HEK293 (cell line): ENCODE results near the gene ARHGAP25.

Source experiments
- CTCF ChIA-PET: fragments of 350-600 bp; formaldehyde crosslinking; extraction: SDS; loops from one replicate; lab custom pipeline; 2021; ENCODE audit warnings: antibody characterized with exemption; lab: Yijun Ruan, JAX
- POLR2A ChIA-PET: fragments of 300-600 bp; formaldehyde crosslinking; extraction: SDS; loops from one replicate; lab custom pipeline; 2020; ENCODE audit warnings: antibody characterized with exemption, inconsistent platforms; lab: Yijun Ruan, JAX
- H3K27ac ChIP-seq: fragments of 200-500 bp; sonication (Bioruptor generic); 2 replicates; pipeline ENCODE4 v1.5.1; 2014; ENCODE audit warnings: low read depth, low read length, control low read depth, inconsistent platforms; ENCODE audit errors: extremely low read depth
- H3K36me3 ChIP-seq, 2 experiments: fragments of 200-500 bp in 1 of 2; sonication (Bioruptor generic) in 1 of 2; 1 replicate in 1 of 2; 2 replicates in 1 of 2; pipeline ENCODE4 v1.5.1; 2014 to 2017; ENCODE audit warnings: inconsistent platforms in 2 of 2, low read length in 2 of 2; ENCODE audit not compliant: control insufficient read depth in 2 of 2, insufficient read depth in 1 of 2
- H3K4me1 ChIP-seq: fragments of 200-500 bp; sonication (Bioruptor generic); 2 replicates; pipeline ENCODE4 v1.5.1; 2014; ENCODE audit warnings: mild to moderate bottlenecking, low read length, inconsistent platforms; ENCODE audit not compliant: control insufficient read depth, insufficient read depth
- H3K4me3 ChIP-seq: 2 replicates; pipeline ENCODE4 v1.5.1; 2011; ENCODE audit warnings: low read depth, mild to moderate bottlenecking, control low read depth, low read length, moderate library complexity
- H3K9me3 ChIP-seq: fragments of 200-500 bp; sonication (Bioruptor generic); 2 replicates; pipeline ENCODE4 v1.5.1; 2014; ENCODE audit warnings: low read depth, low read length, inconsistent platforms; ENCODE audit not compliant: control insufficient read depth, insufficient read depth
- EGR2 ChIP-seq: fragments of 450-650 bp; formaldehyde crosslinking; IDR thresholded peaks from 2 replicates; pipeline ENCODE4 v1.5.1; 2016; ENCODE audit warnings: low read depth, missing biosample characterization, missing genetic modification characterization
- KLF1 ChIP-seq: fragments of 450-650 bp; formaldehyde crosslinking; IDR thresholded peaks from 2 replicates; pipeline ENCODE4 v1.5.1; 2016; ENCODE audit warnings: missing biosample characterization, missing genetic modification characterization
- PRDM4 ChIP-seq: fragments of 450-650 bp; formaldehyde crosslinking; IDR thresholded peaks from 2 replicates; pipeline ENCODE4 v1.5.1; 2017; ENCODE audit warnings: missing biosample characterization, missing genetic modification characterization
- RBAK ChIP-seq: fragments of 450-650 bp; formaldehyde crosslinking; IDR thresholded peaks from 2 replicates; pipeline ENCODE4 v1.5.1; 2016; ENCODE audit warnings: missing biosample characterization, missing genetic modification characterization
- WT1 ChIP-seq: fragments of 450-650 bp; formaldehyde crosslinking; IDR thresholded peaks from 2 replicates; pipeline ENCODE4 v1.5.1; 2016; ENCODE audit warnings: missing biosample characterization, missing genetic modification characterization
- ZBTB6 ChIP-seq: fragments of 450-650 bp; formaldehyde crosslinking; IDR thresholded peaks from 2 replicates; pipeline ENCODE4 v1.5.1; 2017; ENCODE audit warnings: missing biosample characterization, missing genetic modification characterization
- ZNF112 ChIP-seq: fragments of 450-650 bp; formaldehyde crosslinking; IDR thresholded peaks from 2 replicates; pipeline ENCODE4 v1.5.0; 2017; ENCODE audit warnings: missing biosample characterization, missing genetic modification characterization
- ZNF133 ChIP-seq: fragments of 450-650 bp; formaldehyde crosslinking; IDR thresholded peaks from 2 replicates; pipeline ENCODE4 v1.5.1; 2016; ENCODE audit warnings: missing biosample characterization, missing genetic modification characterization
- ZNF157 ChIP-seq: fragments of 450-650 bp; formaldehyde crosslinking; IDR thresholded peaks from 2 replicates; pipeline ENCODE4 v1.5.1; 2016; ENCODE audit warnings: missing biosample characterization, missing genetic modification characterization
- ZNF26 ChIP-seq: fragments of 450-650 bp; formaldehyde crosslinking; IDR thresholded peaks from 2 replicates; pipeline ENCODE4 v1.5.1; 2016; ENCODE audit warnings: missing biosample characterization, missing genetic modification characterization
- ZNF449 ChIP-seq: fragments of 450-650 bp; formaldehyde crosslinking; IDR thresholded peaks from 2 replicates; pipeline ENCODE4 v1.5.1; 2017; ENCODE audit warnings: missing biosample characterization, mild to moderate bottlenecking, missing genetic modification characterization, moderate library complexity
- ZNF473 ChIP-seq: fragments of 450-650 bp; formaldehyde crosslinking; IDR thresholded peaks from 2 replicates; pipeline ENCODE4 v1.5.1; 2017; ENCODE audit warnings: missing biosample characterization, missing genetic modification characterization
- ZNF529 ChIP-seq: fragments of 450-650 bp; formaldehyde crosslinking; IDR thresholded peaks from 2 replicates; pipeline ENCODE4 v1.5.1; 2017; ENCODE audit warnings: missing genetic modification characterization, missing biosample characterization; ENCODE audit not compliant: insufficient replicate concordance
- ZNF596 ChIP-seq: fragments of 450-650 bp; IDR thresholded peaks from 2 replicates; pipeline ENCODE4 v1.5.0; 2018; ENCODE audit warnings: missing biosample characterization, mild to moderate bottlenecking, missing genetic modification characterization, moderate library complexity
- ZNF623 ChIP-seq: fragments of 450-650 bp; formaldehyde crosslinking; IDR thresholded peaks from 2 replicates; pipeline ENCODE4 v1.5.1; 2016; ENCODE audit warnings: missing biosample characterization, missing genetic modification characterization
- ZNF654 ChIP-seq: fragments of 450-650 bp; formaldehyde crosslinking; IDR thresholded peaks from 2 replicates; pipeline ENCODE4 v1.5.1; 2016; ENCODE audit warnings: low read depth, missing biosample characterization, missing genetic modification characterization
- ZNF677 ChIP-seq: fragments of 450-650 bp; IDR thresholded peaks from 2 replicates; pipeline ENCODE4 v1.5.0; 2018; ENCODE audit warnings: missing biosample characterization, mild to moderate bottlenecking, missing genetic modification characterization, moderate library complexity
- ZNF692 ChIP-seq: fragments of 450-650 bp; formaldehyde crosslinking; IDR thresholded peaks from 2 replicates; pipeline ENCODE4 v1.5.1; 2016; ENCODE audit warnings: missing biosample characterization, missing genetic modification characterization
- ZSCAN18 ChIP-seq: fragments of 450-650 bp; formaldehyde crosslinking; IDR thresholded peaks from 2 replicates; pipeline ENCODE4 v1.5.1; 2016; ENCODE audit warnings: missing biosample characterization, missing genetic modification characterization

Gene ARHGAP25

GRCh38 chr2:68813596-68813995, 79.0 kb downstream of the ARHGAP25 start:
- H3K4me3 ChIP-seq, result no peak overlapping the region
- no peaks in the 10 kb centered on the region for H3K9me3 ChIP-seq
- CTCF ChIA-PET, result no interaction called here
- TF ChIP-seq ZNF449 (tag by site-specific recombination) (no peak), ZNF112 (tag by site-specific recombination) (no peak), ZNF473 (no peak), RBAK (no peak)
- no peaks in the 10 kb centered on the region for H3K4me1 ChIP-seq
- POLR2A ChIA-PET, result no interaction called here
- H3K27ac ChIP-seq, result no peak overlapping the region
- no peaks in the 10 kb centered on the region for H3K36me3 ChIP-seq

GRCh38 chr2:68817306-68817705, 82.7 kb downstream of the ARHGAP25 start:
- H3K36me3 ChIP-seq, result no peaks in the 10 kb centered on the region
- POLR2A ChIA-PET, result no interaction called here
- H3K4me3 ChIP-seq, result no peak overlapping the region
- H3K4me1 ChIP-seq, result no peaks in the 10 kb centered on the region
- TF ChIP-seq ZBTB6 (tag by site-specific recombination), result no peak
- TF ChIP-seq ZNF26, result no peak
- TF ChIP-seq KLF1, result no peak
- no peak for TF ChIP-seq PRDM4 (tag by site-specific recombination)
- TF ChIP-seq ZNF623 (tag by site-specific recombination), result no peak
- no peak for TF ChIP-seq WT1 (tag by site-specific recombination)
- no peak for TF ChIP-seq ZNF654 (tag by site-specific recombination)
- TF ChIP-seq ZNF677 (tag by site-specific recombination), result no peak
- TF ChIP-seq ZNF596 (tag by site-specific recombination), result no peak
- TF ChIP-seq ZSCAN18 (tag by site-specific recombination), result no peak
- TF ChIP-seq EGR2, result no peak
- TF ChIP-seq ZNF692 (tag by site-specific recombination), result no peak
- no peak for TF ChIP-seq ZNF157 (tag by site-specific recombination)
- no peak for TF ChIP-seq ZNF133 (tag by site-specific recombination)
- TF ChIP-seq ZNF529 (tag by site-specific recombination), result no peak
- CTCF ChIA-PET, result interaction anchor here (0.9 to 1.7 kb wide), 3 partner anchors 20 to 354 kb away, joined by 3 to 5 read pairs (median 4); no protein-coding TSS in a partner anchor
- H3K9me3 ChIP-seq, result no peaks in the 10 kb centered on the region
- H3K27ac ChIP-seq, result no peak overlapping the region
